HS-27A (cell line): ENCODE measurements around the gene PTGFRN.
"Not testable (repeated sequence)": the region's sequence is repeated elsewhere in the genome, so short reads cannot be mapped to it uniquely, and the experiment has no call there.

Experiments
- DNase-seq: peaks from one replicate; pipeline ENCODE4 v3.0.0-alpha.2; 2012; ENCODE audit warnings: low read depth, missing footprints

Gene PTGFRN

DNA sequence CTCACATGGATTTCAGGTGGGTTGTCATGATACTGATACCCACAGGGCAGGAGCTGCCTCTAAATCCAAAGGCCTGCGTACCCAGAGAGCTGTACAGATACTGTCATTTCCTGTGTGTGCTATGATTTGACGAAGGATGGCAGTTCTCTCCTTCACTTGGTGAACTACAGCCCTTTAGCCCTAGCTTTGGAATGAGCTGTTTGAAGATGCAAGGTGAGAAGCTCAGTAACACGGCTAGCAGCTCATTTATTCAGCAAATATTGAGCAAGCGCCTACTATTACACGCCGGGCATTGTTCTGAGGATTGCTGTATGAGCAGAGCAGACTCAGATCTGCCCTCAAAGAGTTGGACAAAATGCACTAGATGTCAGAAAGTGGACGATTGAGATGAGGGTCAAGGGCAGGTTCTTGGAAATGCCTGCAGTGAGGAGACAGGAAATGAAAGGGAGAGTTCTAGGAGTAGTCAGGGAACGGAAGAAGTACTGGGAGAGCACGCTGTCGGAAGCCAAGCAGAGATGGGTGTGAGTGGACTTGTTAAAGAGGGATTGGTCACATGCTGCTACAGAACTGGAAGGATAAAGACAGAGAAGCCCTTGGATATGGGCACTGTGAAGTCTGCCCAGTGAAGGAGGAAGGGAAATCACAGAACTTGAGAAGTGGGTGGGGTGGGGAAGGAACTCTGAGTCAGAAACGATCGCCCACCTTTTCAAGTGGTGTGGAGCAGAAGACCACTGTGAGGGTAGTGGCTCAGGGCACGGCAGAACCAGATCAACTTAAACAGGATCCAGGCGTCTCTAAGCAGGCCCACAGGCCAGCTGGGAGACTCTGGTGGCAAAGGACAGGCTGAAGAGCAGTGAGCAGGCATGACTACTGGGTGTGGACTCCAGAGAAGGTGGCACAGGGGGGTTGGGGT, 7.1 kb downstream of the PTGFRN start:
- no peak for DNase-seq

GRCh38 chr1:116918714-116919357, 9.1 kb downstream of the PTGFRN start:
- no peak for DNase-seq

DNA sequence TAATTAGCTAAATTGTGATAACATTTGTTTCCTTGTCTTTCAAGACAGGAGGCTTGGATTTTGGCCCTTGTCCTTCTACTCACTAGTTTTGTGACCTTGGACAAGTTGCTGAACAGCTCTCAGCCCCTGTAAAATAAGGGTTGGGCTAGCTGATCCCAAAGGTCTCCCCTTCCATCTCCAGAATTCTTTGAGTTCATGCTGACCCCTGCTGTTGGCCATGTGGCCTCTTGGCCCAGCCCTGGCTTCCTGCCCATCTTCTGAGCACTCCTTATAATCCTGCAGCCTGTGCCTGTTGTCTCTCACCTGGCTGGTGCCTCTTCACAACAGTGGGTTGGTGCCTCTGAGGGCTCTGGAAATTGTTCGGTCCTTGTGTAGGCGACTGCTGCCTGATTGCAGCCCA, 10.1 kb downstream of the PTGFRN start:
- DNase-seq, result no peak

GRCh38 chr1:116920211-116920610, 10.5 kb downstream of the PTGFRN start:
- no peak for DNase-seq

DNA sequence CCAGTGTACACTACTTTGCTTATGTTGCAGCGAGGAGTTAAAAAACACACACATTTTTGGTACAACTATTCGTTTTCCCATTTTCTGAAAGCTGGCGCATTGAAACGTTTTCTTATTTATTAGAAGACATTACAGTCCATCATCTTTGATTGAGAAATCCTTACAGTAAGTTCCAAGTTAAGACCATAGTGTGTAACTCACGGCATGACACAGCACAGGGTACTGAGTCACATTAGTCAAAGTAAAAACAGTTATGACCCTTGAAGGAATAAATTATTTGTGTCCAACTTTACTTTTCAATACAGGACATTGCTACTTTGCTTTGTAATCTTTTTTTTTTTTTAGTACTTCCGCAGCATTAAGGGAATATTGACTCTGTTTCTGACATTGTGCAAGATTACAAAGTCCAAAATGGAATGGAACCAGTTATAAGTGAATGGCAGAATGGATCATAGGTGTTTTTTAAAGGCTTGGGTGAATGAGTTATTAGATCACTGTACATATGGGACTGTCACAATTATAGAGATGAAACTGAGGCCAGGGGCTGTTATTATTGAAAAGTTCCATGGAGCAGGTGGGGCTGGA, 11.7 kb downstream of the PTGFRN start:
- DNase-seq, result no peak

- no peak for DNase-seq
Observed at GRCh38 chr1:116921937-116922336, 12.2 kb downstream of the PTGFRN start.

GRCh38 chr1:116923421-116923820, 13.7 kb downstream of the PTGFRN start:
- DNase-seq, result no peak

DNA sequence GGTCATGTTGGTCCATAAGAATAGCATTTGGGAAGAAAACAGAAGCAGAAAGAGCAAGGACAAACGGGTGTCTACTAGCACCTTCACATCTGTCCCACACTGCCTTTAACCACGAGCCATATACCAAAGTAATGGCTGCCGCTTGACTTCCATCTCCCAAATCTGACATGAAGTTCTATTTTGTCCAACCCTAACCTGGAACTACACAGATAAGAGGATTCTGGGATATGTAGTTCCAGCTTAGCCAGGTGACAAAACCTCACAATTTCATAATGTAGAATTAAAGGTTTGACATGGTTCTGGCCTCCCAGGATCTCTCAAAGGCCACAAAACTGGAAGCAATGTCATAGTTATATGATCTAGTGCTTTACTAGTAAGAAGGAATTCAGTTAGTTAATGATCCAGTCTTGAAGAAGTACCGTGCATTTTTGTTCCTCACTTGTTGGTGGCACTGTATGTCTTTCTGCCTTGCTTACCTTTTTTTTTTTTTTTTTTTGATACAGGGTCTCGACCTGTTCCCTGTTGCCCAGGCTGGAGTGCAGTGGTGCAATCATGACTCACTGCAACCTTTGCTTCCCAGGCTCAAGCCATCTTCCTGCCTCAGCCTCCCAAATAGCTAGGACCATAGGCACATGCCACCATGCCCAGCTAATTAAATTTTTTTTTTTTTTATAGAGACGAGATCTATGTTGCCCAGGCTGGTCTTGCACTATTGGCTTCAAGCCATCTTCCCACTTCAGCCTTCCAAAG, 17.5 kb downstream of the PTGFRN start:
- DNase-seq, result no peak

DNA sequence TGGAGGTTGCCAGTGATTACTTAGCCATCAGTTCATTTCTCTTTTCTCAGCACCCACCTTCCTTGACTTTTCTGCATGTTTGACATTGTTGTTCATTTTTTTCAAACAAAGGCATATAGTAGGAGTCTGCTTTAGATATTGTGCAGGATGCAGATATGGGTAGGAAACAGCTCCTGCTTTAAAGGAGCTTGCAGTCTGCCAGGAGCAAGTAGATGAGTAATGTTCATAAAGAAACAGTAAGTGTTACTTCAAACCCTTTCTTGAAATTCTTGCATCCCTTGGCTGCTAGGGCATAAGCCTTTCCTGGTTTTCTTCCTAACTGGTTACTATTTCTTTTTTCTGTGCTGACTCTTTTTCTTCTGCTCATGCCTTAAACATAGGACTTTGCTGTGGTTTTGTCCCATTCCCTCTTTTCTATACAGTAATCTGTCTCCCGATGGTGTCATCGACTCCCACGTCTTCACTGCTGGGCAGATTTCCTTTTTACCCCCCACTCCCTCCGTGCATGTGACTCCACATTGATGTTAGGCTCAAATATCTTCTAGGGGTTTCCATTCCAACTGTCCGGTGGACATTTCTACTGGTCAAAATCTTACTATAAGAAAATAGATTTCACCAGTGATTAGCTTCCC, 20.4 kb downstream of the PTGFRN start:
- DNase-seq, result no peak

- DNase-seq, result no peak
Observed at GRCh38 chr1:116931016-116931918, 21.6 kb downstream of the PTGFRN start.

DNA sequence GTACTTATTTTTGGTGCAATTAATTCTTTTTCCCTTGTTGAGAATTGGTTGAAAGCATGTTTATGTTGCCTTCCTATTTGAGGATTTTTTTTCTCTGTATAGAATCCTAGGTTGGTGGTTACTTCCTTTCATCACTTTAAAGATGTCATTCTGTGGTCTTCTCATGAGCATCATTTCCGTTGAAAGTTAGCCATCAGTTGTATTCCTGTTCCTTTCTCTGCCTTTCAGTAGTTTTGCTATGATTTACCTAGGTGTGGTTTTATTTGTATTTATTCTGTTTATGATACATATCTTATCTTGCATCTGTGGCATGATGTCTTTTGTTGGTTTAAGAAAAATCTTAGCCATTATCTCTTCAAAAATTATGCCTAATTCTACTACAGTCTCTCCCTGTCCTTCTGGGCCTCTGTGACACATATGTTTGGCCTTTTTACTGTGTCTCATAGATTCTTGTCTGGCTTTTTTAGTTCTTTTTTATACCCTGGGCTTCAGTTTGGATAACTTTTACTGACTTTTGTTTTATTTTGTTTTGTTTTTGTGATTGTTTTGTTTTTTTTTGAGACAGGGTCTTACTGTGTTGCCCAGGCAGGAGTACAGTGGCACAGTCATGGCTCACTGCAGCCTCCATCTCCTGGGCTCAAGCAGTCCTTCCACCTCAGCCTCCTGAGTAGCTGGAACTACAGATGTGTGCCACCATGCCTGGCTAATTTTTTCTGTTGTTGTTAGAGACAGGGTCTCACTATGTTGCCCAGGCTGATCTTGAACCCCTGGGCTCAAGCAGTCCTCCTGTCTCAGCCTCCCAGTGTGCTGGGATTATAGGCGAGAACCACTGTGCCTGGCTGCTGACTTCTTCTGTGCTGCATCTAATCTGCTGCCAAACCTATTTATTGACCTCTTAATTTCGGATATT, 24.1 kb downstream of the PTGFRN start:
- no peak for DNase-seq

DNA sequence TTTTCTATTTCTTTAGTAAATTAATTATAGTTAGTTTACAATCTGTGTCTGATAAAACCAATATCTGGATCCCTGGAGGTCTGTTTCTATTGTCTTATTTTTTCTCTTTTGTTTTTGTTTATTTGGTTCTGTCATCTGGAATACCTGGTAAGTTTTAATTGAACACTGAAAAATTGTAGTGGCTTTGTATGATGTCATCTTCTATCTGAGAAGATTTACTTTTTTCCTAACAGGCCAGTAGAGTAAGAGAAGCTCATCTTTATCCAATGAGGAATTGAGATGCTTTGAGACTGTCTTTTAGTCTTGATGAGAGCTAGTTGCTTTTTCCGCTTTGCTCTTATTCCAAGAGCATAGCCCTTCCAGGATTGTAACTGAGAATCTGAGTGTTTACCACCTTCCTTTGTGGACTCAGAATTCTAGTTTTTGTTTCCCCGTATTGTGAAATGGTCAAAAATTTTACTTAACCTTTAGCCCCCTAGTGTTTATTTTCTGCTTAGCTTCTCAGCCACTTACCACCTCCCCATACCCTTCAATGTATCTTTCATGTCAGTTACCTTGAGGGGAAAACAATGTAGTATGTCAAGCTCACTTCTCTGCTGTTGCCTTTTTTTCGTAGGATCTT, 25.0 kb downstream of the PTGFRN start:
- DNase-seq, result no peak

- DNase-seq, result no peak
Observed at GRCh38 chr1:116938216-116938615, 28.5 kb downstream of the PTGFRN start.

DNA sequence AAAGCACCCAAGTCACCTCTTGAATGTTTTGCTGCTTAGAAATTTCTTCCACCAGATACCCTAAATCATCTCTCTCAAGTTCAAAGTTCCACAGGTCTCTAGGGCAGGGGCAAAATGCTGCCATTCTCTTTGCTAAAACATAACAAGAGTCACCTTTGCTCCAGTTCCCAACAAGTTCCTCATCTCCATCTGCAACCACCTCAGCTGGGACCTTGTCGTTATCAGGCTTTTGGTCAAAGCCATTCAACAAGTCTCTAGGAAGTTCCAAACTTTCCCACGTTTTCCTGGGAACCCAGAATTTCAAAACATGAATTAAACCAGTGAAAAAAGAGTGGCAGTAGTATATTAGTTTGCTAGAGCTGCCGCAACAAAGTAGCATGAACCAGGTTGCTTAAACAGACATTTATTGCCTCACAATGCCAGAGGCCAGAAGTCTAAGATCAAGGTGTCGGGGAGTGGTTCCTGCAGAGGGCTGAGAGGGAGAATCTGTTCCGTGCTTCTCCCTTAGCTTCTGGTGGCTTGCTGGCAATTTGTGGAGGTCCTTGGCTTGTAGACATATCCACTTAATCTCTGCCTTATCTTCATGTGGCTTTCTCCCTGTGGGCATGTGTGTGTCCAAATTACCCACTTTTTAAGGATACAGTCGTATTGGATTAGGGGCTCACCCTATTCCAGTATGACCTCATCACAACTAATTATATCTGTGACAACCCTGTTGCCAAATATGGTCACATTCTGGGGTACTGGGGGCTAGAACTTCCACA, 30.2 kb downstream of the PTGFRN start:
- not testable (repeated sequence) for DNase-seq

GRCh38 chr1:116940814-116941599, 31.3 kb downstream of the PTGFRN start:
- DNase-seq, result no peak

DNA sequence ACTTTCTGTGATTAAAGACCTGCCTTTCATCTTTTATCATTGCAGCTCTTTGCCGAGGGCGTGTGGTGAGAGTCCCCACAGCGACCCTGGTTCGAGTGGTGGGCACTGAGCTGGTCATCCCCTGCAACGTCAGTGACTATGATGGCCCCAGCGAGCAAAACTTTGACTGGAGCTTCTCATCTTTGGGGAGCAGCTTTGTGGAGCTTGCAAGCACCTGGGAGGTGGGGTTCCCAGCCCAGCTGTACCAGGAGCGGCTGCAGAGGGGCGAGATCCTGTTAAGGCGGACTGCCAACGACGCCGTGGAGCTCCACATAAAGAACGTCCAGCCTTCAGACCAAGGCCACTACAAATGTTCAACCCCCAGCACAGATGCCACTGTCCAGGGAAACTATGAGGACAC, 32.0 kb downstream of the PTGFRN start:
- no peak for DNase-seq

DNA sequence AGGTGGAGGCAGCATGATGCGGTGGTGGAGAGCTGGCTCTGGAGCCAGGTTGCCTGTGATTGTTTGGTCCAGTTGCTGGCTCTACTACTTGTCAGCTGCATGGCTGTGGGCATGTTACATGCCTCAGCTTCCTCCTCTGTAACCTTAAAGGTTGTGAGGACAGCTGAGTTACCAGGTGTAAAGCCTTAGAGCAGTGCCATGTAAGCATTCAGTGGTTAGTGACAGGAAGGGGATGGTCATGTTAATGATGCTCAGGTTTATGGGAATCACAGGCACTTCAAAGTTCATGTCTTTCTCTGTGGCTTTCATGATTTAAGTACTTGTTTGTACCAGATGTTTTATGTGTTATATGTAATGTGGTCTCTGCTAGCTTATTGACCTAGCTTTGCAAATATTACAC, 32.6 kb downstream of the PTGFRN start:
- no peak for DNase-seq

DNA sequence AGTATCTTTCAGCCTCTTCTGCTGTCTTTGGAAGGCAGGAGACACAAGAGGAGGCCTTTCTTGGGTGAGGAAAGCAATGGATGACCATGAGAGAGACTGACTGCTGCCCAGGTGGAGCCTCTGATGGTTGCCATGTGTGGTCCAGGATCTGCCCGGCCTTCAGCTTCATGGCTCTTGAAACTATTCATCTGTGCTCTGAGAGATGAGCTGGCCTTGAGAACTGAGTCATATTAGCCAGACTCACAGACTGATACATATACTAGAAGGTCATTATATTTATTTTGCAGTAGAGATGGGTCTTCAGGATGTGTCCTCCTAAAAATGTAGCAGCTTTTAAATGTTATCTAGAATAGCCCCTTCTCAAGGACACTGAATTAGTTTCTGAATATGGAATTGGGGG, 33.7 kb downstream of the PTGFRN start:
- no peak for DNase-seq
